T-helper 2 cell (primary cell): ENCODE data around the gene ALK.

Experiments used
- DNase-seq, 5 experiments: peaks; one replicate each; pipeline versions ENCODE4 v3.0.0 to v3.0.0-alpha.2; 2012 to 2022

ALK gene

DNA sequence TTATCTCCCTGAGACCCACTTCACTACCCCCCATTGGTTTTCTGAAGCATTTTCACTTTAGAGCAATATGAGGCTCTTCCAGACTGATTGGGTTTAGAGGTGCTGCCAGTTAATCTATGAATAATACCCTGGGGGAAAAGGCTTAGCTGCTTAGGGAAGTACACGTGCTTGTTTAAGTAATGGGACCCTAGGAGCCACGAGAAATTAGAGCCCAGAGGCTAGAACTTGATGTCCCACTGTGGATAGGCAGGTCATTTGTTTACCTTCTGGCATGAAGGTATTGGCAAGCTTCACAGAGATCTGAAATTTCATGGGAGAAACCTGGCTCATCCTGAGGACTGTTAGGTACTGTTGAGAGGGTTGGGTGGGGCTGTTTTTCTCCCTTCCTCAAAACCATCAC is 746.4 kb downstream of the ALK start:
- no peak for DNase-seq

DNA sequence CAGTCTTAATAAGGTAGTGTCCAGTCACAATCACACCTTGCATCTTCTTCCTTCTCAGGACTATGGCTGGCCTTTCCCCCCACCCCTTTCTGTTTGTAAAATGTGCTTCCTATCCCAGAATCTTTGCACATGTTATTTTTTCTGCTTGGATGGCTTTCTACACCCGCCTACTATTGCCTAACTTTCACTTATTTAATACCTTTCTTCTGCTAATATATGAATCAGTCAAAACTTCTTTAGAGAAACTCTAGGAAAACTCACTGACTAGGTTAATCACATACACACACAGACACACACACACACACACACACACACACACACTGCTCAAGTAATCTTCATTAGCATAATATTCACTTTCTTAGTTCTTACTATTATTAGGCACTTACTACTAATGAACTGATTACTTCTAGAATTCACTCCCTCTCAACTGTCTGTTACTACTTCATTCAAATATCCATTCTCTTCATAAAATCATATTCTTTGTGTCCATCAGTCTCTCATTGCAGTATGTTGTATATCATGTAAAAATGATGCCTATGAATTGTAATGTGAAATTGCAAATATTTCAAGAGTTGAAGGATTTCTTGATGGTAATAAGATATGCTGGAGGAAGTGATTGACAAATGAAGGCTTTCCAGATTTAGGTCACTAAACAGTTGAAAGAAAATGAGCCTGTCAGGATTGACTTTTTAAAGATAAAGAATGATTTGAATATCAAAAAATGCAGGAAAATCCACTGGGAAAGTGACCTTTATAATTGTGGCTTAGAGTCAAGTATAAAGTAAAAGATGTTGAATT is 754.9 kb downstream of the ALK start:
- no peak for DNase-seq

DNA sequence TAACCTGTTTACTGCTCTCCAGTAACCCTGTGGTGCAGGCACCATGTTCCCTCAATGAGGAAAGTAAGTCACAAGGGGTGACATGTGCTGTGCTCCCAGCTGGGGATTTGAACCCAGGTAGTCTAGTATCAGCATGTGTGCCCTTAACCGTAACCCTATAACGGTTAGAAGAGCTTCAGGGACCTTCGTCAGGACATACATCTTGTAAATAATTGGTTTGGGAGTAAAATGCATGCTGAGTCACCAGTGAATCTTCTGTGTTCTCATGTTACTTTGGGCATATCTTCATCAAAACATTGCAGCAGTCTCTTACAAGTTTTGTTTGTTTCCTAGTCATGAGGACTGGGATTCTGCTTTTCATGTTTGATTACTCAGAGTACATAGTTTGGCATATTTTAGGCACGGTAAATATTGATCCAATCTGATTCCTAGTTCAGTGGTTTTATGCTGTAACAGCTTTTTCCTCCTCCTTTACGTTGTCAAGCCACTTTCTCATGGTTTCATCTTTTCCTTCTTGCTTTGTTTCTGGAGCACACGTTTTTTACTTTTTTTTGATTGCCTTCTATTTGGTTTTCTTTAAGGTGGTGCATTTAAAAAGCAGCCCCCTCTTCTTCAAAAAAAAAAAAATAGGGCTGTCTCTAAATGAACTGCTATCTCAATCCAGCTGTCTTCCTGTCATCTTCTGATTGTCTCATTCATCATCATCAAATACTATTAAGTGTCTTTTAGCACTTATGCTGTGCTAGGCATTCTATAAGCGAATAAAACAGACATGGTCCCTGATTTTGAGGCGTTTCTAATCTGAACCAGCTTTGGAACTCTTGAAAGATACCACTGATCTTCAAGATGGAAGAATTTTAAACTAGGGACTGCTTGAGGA is 755.8 kb downstream of the ALK start:
- no peak for DNase-seq

DNA sequence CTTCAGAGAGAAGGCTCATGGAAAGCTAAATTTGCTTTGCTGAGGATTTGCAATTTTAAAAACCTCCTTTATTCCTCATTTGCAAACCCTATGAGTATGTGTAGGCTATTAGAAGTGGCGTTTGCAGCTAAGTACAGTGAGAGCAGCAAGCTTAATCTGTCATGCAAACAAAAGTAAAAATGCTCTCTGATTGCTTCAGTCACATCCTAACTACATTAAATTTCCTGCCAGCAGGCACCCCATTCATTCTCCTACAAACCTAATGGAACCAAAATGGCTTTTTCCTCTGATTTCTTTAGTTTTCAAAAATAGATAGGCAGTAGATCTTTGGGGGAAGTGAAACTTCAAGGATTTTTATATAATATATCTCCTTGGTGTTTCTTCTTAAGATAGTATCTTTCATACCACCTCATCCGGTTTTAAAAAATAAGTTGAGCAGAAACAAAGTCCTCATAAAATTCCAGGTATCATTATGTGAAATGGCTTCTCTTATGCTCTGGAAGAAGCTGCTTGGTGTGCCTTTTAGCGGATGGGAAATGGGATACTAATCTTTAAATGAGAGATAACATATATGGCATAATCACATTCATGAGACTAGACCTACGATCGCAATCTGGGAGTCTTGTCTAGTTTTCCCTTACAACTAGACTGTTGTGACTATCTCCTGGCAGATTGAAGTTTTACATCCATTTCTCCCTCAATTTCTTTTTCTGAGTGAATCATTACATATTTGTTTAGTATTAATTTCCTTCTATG is 757.1 kb downstream of the ALK start:
- DNase-seq, result no peak

DNA sequence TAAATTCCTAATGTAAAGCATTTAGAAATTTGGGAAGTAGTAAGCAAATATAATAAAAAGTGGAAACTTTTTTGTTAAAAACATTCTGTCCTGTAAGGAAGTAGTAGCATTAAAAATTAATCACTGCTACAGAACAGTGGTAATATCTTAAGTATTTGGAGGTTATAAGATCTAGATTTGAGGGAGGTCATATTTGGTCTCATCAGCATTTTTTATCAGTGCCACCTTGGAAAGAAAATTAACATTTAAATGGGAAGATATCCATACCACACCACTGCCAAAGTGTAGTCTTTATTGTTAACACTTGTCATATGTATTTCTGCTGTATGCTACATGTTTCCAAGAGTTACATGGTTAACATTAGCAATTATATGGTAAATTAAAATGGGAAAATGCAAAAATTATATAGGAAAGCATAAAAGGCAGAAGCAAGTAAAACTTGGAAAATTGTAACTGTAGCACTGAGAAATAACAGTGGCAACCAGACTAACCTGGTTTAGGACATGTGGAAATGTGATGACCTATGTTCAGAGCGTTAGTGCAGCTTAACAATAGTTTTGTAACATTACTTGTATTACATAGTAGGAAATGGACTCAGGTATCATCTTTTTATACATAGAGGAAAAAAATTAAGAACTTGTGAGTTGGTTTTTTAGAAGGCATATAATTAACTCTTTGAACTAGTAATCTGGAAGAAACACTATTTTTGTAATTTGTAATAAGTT is 759.0 kb downstream of the ALK start:
- no peak for DNase-seq

DNA sequence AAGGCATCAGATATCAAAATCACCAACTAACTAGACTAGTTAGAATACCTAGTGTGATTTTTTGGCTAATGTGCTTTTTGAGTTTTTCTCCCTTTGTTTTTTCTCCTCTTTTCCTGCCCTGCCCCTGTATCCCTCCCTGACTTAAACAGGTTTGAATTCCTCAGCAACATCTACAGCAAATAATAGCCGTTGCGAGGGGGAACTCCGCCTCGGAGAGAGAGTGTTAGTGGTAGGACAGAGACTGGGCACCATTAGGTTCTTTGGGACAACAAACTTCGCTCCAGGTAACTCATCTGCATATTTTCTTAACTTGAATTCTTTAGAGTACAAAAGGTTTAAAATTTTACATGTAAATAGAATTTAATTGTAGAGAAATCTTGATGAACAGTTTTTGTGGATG is 761.2 kb downstream of the ALK start:
- no peak for DNase-seq

DNA sequence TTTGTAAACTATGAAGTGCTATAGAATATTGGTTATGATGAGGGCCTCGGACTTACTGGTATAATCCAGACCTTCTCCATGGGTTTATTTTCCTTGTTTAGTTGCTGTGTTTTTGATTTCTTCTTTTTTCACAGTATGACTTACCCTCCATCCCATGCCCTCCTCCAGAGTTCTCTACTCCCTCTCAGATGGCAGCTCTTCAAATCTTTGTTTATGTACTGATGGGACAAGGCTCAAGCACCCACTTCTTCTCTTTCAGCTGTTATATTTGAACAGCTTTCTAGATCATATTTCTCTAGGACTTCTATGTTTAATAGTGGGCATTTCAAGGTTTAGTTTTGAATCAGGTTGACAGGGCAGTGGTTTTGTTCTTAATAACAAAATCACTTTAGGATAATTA is 762.3 kb downstream of the ALK start:
- no peak for DNase-seq

DNA sequence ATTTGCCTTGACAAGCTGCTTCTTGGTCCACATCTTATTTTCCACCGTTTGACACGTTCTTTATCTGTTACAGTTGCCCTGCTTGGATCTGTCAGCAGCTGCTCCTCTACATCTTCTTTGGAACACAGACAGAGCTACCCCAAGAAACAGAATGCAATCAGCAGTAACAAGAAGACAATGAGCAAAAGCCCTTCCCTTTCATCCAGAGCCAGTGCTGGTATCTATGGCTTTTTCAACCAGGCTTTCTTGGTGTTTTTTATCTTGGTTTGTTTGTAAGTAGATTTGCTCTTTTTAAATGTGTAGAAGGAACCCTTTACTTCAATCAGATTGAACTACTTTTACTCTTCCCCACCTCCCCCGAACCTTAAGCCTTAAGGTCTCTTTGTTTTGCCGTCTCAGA is 764.3 kb downstream of the ALK start:
- no peak for DNase-seq

DNA sequence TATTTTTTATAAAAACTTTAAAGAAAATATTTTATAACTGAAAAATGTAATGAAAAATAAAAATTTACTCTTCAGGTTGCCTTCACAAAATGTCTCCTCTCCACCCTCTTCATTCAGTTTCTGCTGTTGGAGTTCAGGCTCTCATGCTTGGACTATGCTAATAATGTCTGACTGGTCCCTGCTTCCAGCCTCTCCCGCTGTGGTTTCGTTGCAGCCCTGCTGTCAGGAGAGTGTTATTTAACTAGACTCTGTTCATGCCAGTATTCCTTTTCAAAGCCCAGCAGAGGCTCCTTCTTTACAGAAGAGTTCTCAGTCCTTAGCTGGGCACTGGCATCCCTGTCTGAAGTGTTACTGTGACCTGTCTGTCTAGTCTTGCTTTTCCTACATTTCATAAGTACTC is 765.8 kb downstream of the ALK start:
- no peak for DNase-seq

DNA sequence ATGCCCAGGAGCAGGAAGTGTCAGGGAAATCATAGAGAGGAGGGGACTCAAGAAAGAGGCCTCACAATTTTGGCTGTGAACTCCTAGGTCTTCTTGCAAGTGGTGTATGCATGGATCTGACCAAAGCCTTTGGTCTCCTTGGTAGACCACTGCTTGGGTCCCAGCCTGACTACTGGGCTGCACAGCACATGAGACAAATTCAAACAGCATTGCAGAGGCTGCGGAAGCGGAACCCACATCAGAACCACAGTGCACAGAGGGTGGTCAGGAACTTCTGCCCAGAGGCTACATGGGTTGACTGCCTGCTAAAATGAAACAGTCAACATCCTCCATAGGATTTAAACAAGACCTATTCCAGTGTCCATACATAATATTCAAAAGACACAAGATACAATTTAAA is 766.8 kb downstream of the ALK start:
- no peak for DNase-seq

DNA sequence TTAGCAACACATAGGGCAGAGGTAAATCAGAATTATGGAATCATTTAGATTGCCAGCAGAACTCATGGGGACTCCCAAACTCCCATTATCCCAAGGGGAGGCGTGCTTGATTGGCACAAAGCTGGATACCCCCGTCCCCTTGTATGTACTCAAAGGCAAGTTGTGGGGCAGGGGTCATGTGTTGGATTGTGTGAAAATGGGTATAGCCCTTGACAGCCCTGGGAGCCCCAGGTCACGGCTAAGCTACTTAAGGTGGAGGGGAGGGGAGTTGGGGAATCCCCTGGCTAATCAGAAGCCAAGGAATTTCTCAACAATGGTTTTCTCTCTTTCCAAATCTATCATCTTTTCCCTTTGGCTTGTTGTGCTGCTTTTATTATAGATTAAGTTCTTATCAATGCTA is 773.4 kb downstream of the ALK start:
- no peak for DNase-seq

DNA sequence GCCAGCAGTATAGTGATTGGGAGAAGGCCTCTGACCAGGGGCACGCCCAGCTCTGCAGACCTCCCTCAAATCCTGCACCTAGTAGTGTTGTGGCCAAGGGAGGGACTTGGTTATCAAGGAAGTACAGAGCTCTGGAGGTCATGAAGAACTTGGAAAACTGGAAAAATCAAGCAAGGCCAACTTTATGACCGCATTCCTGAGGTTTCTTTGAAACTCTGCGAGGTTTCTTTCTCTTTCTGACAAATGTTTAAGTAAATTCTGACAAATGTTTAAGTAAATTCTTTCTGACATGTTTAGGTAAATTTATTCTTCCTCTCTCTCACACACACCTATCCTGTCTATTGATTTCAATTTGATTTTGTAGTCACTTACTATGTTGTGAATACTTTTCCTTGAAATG is 775.2 kb downstream of the ALK start:
- DNase-seq, result no peak

DNA sequence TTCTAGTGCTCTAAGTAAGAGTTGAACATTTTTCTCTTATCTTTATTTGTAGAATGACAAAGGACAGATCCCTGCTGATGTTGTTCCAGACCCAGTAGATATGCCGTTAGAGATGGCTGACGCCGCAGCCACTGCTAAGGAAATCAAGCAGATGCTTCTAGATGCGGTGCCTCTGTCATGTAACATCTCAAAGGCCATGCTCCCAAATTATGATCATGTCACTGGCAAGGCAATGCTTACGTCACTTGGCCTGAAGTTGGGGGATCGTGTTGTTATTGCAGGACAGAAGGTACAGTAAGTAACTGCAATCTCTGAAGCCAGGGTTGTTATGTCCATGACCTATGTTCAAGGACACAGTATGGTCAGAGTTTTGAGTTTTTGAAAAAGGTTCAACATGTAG is 777.7 kb downstream of the ALK start:
- DNase-seq, result no peak
